ENCODE data around the gene DNAH2. TPM values are rescaled to one million over a fixed set of nuclear protein-coding genes. Genes with fewer than 3 reads are reported as not detected.
"Not testable (repeated sequence)": the region's sequence is repeated elsewhere in the genome, so short reads cannot be mapped to it uniquely, and the experiment has no call there.

DNAH2 gene
- total RNA-seq, 1 donor from 2014 or later: 0.07 TPM

DNA sequence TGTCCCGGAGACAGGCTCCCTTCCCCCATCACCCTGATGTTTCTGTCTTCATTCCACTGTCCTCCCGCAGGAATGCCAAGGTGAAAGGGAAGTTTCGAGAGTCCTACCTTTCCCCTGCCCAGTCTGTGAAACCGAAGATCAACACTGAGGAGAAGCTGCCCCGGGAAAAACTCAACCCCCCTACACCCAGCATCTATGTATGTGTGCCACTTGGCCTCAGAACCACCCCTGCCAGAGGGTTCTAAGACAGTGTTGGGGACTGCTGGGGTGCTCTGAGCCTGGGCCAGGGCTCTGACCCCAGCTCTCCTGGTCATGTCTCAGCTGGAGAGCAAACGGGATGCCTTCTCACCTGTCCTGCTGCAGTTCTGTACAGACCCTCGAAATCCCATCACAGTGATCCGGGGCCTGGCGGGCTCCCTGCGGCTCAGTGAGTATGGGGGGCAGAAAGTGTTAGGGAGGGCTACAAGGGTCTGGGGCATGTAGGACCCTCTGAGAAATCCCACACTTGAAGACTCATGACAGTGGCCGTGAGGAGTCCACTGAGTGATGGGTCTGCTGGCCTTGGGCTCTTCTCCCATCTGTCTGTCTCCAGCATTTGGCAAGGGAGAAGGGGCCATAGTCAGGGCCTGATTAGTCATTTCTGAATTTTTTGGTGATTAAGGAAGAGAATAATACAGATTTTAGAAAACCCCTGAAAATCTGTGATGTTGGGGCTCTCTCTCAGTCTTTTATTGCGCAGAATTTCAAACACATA is 132.4 kb downstream of the DNAH2 start:
- no peak for DNase-seq (ENCODE audit: low read depth, low spot score)

- no peak for DNase-seq (ENCODE audit: low read depth, low spot score)
Measured at GRCh38 chr17:7850701-7851437, 133.3 kb downstream of the DNAH2 start.

DNA sequence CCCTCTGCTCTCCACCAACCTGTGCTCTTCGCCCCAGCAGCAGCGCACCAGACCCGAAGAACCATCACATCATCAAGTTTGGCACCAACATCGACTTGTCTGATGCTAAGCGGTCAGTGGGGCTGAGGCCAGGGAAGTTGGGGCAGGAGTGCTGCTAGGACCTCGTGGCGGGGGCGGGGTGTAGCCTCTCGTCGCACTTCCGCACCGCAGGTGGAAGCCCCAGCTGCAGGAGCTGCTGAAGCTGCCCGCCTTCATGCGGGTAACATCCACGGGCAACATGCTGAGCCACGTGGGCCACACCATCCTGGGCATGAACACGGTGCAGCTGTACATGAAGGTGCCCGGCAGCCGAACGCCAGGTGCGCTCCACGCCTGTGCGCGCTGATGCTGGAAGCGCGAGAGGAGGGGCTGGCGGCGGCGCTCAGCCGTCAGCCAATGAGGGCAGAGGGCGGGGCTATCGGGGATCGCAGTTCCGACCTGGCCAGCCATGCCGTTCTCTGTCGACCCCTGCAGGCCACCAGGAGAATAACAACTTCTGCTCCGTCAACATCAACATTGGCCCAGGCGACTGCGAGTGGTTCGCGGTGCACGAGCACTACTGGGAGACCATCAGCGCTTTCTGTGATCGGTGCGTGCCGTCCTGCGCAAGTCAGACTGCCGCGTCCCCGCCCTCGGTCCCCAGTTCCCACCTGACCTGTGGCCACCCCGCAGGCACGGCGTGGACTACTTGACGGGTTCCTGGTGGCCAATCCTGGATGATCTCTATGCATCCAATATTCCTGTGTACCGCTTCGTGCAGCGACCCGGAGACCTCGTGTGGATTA is 134.1 kb downstream of the DNAH2 start:
- DNase-seq (ENCODE audit: low read depth, low spot score): no peak

DNA sequence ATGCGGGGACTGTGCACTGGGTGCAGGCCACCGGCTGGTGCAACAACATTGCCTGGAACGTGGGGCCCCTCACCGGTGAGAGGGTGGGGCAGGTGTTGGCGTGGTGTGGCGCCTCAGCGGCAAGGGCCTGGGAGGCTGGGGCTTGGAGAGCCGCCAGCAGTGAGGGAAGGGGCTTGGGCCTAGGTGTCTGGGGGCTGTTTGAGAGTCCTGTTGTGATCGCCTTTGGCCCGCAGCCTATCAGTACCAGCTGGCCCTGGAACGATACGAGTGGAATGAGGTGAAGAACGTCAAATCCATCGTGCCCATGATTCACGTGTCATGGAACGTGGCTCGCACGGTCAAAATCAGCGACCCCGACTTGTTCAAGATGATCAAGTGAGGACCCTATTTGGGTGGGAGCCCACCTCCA is 134.7 kb downstream of the DNAH2 start:
- DNase-seq (ENCODE audit: low read depth, low spot score): no peak

- no peak for DNase-seq (ENCODE audit: low read depth, low spot score)
Measured at GRCh38 chr17:7852919-7853690, 135.6 kb downstream of the DNAH2 start.

- DNase-seq (ENCODE audit: low read depth, low spot score): no peak
Measured at GRCh38 chr17:7853691-7854038, 136.1 kb downstream of the DNAH2 start.

- DNase-seq (ENCODE audit: low read depth, low spot score): no peak
Measured at GRCh38 chr17:7854078-7854777, 136.7 kb downstream of the DNAH2 start.

DNA sequence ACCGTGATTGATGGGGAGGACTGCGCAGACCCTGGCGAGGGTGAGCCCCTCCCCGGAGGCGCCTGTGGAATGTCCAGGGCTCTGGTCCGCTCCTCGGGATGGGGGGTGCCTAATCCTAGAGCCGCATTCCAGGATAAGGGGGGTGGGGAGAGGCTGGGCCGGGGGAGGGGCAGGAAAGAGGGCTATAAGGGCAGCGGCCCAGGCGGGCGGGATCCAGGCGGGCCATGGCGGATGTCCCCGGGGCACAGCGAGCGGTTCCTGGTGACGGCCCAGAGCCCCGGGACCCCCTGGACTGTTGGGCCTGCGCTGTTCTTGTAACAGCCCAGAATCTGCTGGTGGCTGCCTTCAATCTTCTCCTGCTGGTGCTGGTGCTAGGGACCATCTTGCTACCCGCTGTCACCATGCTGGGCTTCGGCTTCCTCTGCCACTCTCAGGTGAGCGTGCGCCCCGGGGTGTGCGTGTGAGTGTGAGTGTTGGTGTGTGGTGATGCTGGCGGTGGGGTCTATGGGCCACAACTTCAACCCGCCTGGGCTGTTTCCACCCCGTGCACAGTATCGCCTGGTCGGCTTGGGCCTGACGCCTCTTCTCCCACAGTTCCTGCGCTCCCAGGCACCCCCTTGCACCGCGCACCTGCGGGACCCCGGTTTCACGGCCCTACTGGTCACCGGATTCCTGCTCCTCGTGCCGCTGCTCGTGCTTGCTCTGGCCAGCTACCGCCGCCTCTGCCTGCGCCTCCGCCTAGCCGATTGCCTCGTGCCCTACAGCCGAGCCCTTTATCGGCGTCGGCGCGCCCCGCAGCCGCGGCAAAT is 137.5 kb downstream of the DNAH2 start, which contains the start of gene TMEM88:
Gene TMEM88 (plus strand): TSS at position 216 of the 809 bp plus-strand sequence. CDS start 9 bp downstream, at position 225.
- no peak for DNase-seq (ENCODE audit: low read depth, low spot score)

GRCh38 chr17:7855660-7856010 is 138.1 kb downstream of the DNAH2 start:
- no peak for DNase-seq (ENCODE audit: low read depth, low spot score)

- DNase-seq (ENCODE audit: low read depth, low spot score): no peak
Measured at GRCh38 chr17:7856011-7856810, 138.7 kb downstream of the DNAH2 start.

DNA sequence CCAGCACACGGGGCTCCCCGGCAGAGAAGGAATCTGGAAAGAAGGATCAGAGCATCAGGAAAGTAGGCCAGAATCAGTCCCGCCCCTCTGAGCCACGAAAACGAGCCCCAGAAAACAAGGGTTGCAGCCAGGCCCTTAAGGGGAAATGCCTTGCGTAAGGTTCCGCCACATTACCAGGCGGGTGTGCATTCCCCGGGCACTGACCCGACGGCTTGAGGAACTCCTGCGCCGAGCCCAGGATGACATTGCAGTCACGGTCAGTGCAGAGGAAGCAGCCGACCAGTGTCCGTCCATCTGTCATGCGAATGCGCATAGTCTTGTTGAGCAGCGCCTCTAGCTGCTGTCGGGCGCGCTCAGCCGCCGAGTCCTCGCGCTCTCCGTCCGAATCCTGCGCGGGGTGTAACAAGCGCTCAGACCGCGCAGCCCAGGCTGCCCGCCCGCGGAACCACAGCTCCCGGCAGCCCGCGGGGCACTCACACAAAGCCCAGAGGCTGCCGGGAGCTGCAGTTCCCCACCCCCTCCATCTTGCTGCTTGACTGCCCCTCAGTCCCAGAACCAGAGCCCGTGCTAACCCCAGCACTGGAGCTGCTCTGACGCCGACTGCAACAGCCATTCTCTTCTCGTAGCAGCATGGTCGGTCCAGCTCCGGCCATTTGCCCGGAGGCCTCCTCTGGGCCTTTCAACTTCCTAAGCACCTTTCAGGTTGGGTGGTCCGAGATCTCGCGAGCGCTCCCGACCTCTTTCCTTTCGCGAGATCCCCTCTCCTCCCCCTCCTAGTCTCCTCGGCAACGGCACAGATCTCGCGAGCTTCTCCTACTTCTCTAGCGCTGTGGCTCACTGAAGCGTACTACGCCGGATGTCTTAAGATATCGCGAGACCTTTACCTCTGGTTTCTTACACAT is 139.5 kb downstream of the DNAH2 start, which contains the start of gene NAA38:
Gene NAA38 (minus strand): TSS at position 749 of the 902 bp plus-strand sequence. CDS start 96 bp downstream, at position 653.
- DNase-seq (ENCODE audit: low read depth, low spot score): peak; percentile 99

DNA sequence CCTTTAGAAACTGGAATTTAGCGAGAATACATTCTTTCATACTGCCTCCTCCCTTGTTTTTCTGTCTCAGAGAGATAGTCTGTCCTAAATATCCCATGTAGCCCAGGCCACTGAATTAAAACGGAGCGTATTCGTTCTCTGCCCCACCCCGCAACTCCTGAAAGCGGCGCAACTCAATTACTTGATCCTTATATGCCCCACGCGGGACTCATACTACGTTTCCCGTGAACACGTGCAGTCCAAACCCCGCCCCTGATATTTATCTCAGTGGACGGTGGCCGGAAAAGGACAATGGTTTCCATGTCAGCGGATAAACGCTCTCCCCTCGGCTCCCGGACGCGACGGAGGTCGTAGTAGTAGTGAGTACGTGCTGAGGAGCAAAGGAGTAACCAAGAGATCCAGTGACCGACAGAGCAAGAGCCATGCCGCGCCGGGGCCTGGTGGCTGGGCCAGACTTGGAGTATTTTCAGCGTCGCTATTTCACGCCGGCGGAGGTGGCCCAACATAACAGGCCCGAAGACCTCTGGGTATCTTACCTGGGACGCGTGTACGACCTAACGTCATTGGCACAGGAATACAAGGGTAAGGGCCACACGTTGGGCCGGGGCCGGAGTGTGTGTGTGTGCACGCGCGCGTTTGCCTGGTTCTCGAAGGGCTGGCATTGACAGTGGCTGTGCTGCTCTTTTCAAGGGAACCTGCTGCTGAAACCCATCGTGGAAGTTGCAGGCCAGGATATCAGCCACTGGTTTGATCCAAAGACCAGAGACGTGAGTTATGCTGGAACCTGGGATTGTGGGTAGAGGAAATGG is 140.4 kb downstream of the DNAH2 start, which contains the start of gene CYB5D1:
Gene CYB5D1 (plus strand): TSS at position 291 of the 809 bp plus-strand sequence. CDS start 132 bp downstream, at position 423.
- peak; percentile 81 for DNase-seq (ENCODE audit: low read depth, low spot score)

DNA sequence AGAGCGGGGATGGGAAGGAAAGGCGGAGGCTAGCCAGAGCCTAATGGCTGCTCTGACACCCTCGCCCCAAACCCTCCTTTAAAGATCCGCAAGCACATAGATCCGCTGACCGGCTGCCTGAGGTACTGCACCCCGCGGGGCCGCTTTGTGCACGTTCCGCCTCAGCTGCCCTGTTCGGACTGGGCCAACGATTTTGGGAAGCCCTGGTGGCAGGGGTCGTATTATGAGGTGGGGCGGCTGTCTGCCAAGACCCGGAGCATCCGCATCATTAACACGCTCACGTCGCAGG is 140.9 kb downstream of the DNAH2 start:
- DNase-seq (ENCODE audit: low read depth, low spot score): no peak

GRCh38 chr17:7859028-7859427 is 141.5 kb downstream of the DNAH2 start:
- DNase-seq (ENCODE audit: low read depth, low spot score): no peak

GRCh38 chr17:7862692-7863437 is 145.3 kb downstream of the DNAH2 start:
- no peak for DNase-seq (ENCODE audit: low read depth, low spot score)

DNA sequence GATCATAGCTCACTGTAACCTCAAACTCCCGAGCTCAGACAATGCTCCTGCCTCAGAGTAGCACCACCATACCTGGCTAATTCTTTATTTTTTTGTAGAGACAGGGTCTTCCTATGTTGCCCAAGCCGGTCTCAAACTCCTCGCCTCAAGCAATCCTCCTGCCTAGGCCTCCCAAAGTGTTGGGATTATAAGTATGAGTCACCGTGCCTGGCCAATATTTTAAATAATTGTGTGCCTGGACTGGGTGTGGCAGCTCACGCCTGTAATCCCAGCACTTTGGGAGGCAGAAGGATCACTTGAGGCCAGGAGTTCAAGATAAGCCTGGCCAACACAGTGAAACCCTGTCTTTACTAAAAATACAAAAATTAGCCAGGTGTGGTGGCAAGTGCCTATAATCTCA is 146.8 kb downstream of the DNAH2 start:
- DNase-seq (ENCODE audit: low read depth, low spot score): not testable (repeated sequence)

Data from pulmonary artery endothelial cell (primary cell).